GM12801 (cell line): ENCODE data around the gene REPS1.

Source experiments
- TF ChIP-seq, protein P1 (sequence below): IDR thresholded peaks from one replicate; pipeline ENCODE4 v1.5.1; 2011; ENCODE audit warnings: control low read depth; ENCODE audit not compliant: insufficient read length; ENCODE audit errors: extremely low read depth

Gene REPS1

GRCh38 chr6:138965291-138965874 lies 22.7 kb downstream of the REPS1 start:
- TF ChIP-seq, protein P1, sequence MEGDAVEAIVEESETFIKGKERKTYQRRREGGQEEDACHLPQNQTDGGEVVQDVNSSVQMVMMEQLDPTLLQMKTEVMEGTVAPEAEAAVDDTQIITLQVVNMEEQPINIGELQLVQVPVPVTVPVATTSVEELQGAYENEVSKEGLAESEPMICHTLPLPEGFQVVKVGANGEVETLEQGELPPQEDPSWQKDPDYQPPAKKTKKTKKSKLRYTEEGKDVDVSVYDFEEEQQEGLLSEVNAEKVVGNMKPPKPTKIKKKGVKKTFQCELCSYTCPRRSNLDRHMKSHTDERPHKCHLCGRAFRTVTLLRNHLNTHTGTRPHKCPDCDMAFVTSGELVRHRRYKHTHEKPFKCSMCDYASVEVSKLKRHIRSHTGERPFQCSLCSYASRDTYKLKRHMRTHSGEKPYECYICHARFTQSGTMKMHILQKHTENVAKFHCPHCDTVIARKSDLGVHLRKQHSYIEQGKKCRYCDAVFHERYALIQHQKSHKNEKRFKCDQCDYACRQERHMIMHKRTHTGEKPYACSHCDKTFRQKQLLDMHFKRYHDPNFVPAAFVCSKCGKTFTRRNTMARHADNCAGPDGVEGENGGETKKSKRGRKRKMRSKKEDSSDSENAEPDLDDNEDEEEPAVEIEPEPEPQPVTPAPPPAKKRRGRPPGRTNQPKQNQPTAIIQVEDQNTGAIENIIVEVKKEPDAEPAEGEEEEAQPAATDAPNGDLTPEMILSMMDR, result no peak

DNA sequence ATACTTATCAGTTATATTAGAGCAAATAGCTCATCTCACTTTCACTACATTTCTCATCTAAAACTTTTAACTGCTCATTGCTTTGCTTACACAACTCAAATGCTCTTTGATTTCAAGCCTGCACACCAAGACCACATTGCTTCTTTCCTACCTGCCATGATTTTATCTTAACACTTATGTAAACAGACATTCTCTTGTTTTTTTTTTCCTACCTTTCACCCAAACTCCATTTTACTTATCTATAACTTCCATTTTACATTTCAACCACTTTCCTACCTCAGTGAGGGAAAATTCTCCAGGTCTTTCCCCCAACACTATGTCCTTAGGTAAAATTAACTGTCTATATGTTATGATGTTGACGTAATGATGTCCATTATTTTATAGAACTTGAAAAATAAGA lies 24.0 kb downstream of the REPS1 start:
- TF ChIP-seq, protein P1, result no peak

DNA sequence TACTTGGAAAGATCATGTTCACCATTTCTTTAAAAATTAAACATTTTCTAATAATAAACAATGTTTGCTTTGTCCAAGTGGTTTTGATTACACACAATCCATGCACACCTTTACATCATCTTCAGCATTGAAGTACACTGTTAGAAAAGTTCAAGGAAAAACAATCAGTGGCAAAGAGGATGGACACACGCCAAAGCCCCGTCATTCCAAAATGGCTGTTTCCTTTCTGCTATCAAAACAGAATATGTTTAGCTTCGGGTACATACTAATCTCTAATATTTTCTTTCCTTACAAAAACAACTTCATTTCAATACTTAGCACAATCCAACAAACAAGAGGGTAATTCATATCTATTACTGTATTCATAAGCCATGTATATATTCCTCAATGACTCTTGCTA lies 24.5 kb downstream of the REPS1 start:
- TF ChIP-seq, protein P1, result no peak

DNA sequence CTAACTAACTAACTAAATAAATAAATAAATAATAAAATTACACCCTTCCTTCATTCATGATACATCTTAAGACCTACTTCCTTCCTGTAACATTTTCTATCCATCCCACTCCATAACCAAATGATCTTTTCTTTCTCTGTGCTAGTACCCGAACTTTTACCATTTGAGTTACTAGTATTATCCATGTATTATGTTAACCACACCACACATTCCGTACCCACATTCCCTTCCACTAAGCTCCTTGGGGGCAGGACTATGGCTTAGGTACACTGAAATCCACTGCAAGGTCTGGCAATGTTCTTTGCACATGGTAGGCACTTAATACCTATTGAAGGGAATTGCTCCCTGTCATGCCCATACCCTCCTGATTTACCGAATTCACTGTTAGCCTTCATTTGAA lies 24.9 kb downstream of the REPS1 start:
- TF ChIP-seq, protein P1, result no peak

DNA sequence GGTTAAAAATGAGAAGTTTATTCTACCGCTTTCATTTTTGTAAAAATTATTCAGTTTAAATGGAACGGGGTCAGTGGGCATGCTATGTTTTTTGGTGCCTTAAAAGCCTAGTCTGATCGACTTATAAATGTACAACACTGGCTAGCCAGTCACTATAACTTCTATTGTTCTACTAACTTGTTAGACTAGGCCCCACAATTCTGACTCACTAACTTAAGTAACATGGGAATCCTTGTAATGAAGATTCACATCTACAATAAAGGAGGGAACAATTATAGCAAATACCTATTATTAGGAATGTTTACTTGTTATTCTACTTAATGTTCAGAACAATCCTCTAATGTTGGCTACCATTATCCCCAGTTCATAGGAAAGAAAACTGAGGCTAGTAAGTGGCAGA lies 28.5 kb downstream of the REPS1 start:
- TF ChIP-seq, protein P1, result no peak

- TF ChIP-seq, protein P1, result no peak
These were observed 29.5 kb downstream of the REPS1 start for GRCh38 chr6:138958595-138958994.

GRCh38 chr6:138957903-138958302 lies 30.1 kb downstream of the REPS1 start:
- TF ChIP-seq, protein P1, result no peak
